ENCODE data around the gene DEFB118.

- TF ChIP-seq EZH2 (IDR thresholded peaks at IDR 0.05; ENCODE audit: low read depth) (no peak), CTCF (conservative IDR thresholded peaks at IDR 0.05) (no peak)
Measured at GRCh38 chr20:31330893-31331292, 37.5 kb upstream of the DEFB118 start.
